ENCODE results near the gene IPO5.

The IPO5 gene

GRCh38 chr13:97953376-97953970 is at the start of gene IPO5:
IPO5 (plus strand) TSS chr13:97953675; CDS start chr13:97976697, 23,022 bp downstream.
- no peak for DNase-seq (ENCODE audit: low read depth in 2 of 3, low spot score in 2 of 3)

DNA sequence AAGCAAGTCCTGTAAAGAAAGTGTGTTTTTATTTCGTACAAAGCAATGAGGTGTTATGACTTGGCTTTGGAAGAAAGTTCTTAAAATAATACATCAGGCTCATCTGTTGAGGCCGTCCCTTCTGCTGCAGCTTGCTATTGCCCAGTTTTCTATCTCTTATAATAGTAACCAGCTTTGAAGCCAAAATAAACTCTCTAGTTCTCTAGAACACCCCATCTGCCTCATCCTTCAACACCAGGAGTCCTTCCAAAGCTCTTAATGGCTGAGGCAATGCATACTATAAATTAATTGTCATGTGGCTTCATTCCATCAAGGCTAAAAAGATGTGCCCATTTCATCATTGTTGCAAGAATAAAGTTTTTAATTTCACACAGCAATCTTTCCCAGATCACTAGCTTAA is 49.4 kb upstream of the IPO5 start:
- DNase-seq (ENCODE audit: low read depth in 2 of 3, low spot score in 2 of 3): no peak

DNA sequence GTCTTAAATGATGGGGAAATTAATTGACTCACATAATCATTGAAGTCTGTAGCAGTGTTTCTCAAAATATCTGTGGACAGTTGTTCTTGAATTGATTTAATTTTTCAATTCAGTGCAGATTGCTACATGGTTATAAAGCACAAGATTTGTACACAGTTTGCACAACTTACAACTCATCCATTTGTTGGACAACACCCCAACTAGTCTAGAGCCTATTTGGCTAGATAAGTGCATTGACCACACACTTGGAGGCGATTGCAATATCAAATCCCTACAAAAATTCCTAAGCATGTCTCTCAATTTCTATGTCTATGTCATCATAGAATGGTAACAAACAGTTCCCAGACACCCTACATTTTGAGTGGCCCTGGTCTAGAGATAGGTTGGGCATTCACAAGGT is 48.0 kb upstream of the IPO5 start:
- DNase-seq (ENCODE audit: low read depth in 2 of 3, low spot score in 2 of 3): no peak

DNA sequence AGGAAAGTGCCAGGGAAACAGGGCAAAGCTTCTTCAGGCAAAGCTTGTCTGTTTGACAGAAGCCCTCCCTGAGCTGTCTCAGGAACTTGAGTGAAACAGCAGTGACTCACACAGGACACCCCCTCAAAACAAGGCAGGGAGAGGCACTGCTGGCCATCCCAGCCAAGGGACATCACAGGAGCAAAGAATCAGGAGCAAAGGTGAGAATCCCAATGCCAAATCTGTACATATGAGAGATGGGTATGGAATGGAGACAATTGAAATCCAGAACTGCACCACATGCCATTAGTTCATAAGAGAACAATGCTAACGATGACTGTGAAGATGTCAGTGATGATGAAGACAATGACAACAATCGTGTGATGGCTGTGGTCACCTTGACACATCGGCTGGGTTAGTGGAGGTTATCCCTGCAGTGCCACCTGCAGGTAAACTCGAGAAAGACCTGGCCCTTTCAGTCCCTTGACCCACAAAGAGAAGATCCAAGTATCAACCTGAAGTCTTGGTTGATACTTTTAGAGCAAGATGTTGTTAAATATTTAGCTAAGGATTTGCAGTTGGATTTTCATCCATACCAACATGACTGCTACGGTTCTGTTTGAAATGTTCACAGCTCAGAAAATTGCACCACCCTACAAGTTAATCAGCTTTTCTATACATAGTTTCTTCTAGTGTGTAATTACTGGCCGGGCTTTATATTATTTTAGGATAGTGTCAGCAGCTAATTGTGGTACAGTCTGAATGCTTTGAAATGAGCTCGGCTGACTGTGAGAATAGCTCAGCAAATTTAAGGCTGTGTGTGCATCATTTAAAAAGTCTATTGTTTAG is 42.0 kb upstream of the IPO5 start:
- no peak for DNase-seq (ENCODE audit: low read depth in 2 of 3, low spot score in 2 of 3)

- no peak for DNase-seq (ENCODE audit: low read depth in 2 of 3, low spot score in 2 of 3)
These were observed 41.3 kb upstream of the IPO5 start for GRCh38 chr13:97912139-97912535.

DNA sequence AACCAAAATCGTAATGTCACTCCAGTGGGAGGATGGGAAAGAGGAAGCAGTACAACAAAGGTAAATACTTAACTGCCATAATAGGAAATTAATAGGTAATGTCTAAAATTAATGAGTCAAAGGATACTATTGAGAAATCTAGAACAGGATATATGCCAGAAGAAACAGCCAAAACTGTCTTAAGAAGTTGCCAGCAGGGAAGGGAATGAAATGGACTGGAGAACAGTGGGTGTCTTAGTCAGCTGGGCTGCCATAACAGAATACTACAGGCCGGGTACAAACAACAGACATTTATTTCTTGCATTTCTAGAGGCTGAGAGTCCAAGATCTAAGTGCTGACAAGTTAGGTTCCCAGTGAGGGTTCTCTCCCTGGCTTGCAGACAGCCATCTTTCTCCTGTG is 40.3 kb upstream of the IPO5 start:
- no peak for DNase-seq (ENCODE audit: low read depth in 2 of 3, low spot score in 2 of 3)

DNA sequence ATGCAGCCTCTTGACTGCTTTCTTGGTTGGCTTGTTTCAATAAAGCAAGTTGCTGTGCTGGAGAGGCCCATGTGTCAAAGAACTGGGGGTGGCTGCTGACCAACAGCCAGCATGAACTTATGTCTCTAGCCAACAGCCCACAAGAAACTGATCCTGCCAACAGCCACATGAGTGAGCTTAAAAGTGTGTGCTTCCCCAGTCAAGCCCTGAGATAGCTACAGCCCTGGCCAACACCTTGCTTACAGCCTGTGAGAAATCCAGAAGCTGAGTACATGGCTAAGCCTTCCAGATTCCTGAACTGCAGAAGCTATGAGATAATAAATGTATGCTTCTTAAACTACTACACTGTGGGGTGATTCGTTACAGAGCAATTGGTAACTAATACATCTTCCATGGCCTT is 38.9 kb upstream of the IPO5 start:
- DNase-seq (ENCODE audit: low read depth in 2 of 3, low spot score in 2 of 3): no peak

GRCh38 chr13:97921176-97921816 is 32.2 kb upstream of the IPO5 start:
- no peak for DNase-seq (ENCODE audit: low read depth in 2 of 3, low spot score in 2 of 3)

- DNase-seq (ENCODE audit: low read depth in 2 of 3, low spot score in 2 of 3): no peak
These were observed 25.2 kb upstream of the IPO5 start for GRCh38 chr13:97928301-97928700.

DNA sequence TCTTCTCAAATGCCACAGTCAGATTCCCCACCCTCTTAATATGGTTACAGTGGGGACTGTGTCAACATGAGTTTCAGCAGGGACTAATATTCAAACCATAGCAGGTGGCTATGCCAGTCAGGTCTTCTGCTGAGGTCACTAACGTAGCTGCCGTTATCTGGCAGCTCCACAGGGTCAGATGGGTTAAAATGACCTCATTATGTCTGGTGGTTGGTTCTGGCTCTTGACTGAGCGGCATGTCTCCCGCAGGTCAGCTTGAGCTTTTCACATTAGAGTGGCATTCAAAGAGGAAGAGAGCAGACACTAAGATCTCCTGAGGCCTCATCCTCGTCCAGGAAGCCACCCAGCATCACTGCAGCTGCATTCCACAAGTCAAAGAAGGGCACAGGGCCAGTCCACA is 21.4 kb upstream of the IPO5 start:
- no peak for DNase-seq (ENCODE audit: low read depth in 2 of 3, low spot score in 2 of 3)

DNA sequence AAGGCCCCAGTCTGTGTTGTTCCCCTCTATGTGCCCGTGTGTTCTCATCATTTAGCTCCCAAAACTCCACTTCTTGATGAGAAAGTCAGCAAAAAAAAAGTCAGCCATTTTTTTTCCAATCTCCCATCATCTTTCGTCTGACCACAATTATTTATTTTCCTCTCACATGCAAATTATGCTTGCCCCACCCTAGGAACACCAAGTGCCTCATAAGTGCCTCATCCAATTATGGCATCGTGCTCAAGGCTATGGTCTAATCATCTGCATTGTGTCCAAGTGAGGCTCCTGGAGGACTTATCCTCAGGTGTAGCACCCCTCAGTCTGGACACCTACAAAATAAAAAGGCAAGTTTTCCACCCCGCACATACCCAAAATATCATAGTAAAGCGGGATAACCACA is 20.8 kb upstream of the IPO5 start:
- DNase-seq (ENCODE audit: low read depth in 2 of 3, low spot score in 2 of 3): no peak

DNA sequence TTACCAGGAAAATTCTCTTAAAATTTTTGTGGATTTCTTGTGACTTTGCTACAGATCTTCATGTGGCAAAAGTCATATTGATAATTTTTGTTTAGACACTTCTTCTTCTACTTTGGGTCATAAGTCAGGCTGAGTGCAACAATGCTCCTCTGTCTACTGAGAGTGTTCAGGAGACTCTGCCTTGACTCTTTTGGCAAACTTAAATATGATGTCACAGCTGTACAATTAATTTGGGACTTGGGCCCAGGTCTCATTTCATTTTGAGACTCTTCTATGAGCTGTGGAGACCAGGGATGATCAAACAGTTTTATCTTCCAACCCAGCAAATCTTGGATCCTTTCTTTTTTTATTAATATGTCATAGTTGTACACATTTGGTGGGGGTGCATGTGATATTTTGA is 19.7 kb upstream of the IPO5 start:
- no peak for DNase-seq (ENCODE audit: low read depth in 2 of 3, low spot score in 2 of 3)

GRCh38 chr13:97934590-97934989 is 18.9 kb upstream of the IPO5 start:
- DNase-seq (ENCODE audit: low read depth in 2 of 3, low spot score in 2 of 3): no peak

- DNase-seq (ENCODE audit: low read depth in 2 of 3, low spot score in 2 of 3): no peak
These were observed 18.4 kb upstream of the IPO5 start for GRCh38 chr13:97935071-97935470.

DNA sequence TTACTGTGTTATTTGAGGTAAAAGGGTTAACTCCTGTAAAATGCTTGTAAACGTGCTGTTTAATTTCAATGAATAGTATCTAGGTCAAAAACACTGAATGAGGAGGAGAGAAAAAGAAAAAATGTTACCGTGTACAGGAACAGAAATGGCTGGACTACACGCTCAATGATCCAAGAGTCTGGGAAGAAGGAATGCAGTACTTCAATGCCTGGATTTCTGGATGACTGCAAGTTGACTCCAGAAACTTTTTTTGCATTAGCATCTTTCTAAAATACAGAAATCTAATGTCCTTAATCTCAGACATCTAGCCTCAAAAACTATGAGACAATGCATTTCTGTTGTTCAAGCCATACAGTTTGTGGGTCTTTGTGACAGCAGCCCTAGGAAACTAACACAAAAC is 17.4 kb upstream of the IPO5 start:
- no peak for DNase-seq (ENCODE audit: low read depth in 2 of 3, low spot score in 2 of 3)

- DNase-seq (ENCODE audit: low read depth in 2 of 3, low spot score in 2 of 3): no peak
These were observed 14.6 kb upstream of the IPO5 start for GRCh38 chr13:97938706-97939475.

- no peak for DNase-seq (ENCODE audit: low read depth in 2 of 3, low spot score in 2 of 3)
These were observed 9.0 kb upstream of the IPO5 start for GRCh38 chr13:97944396-97945029.

- no peak for DNase-seq (ENCODE audit: low read depth in 2 of 3, low spot score in 2 of 3)
These were observed 8.1 kb upstream of the IPO5 start for GRCh38 chr13:97945342-97945741.

DNA sequence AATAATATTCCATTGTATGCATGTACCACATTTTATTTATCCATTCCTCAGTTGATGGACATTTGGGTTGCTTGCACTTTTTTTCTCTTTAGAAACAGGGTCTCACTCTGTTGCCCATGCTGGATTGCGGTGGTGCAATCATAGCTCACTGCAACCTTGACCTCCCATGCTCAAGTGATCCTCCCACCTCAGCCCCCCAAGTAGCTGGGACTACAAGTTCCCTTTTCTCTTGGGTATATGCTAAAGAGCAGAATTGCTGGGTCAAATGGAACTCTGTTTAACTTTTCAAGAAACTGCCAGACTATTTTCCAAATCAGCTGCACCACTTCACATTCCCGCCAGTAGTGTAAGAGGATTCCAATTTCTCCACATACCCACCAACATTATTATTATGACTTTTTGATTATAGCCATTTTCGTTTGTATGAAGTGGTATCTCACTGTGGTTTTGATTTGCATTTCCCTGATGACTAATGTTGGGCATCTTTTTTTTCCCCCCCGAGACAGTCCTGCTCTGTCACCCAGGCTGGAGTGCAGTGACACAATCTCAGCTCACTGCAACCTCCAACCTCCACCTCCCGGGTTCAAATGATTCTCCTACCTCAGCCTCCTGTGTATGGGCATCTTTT is 7.6 kb upstream of the IPO5 start:
- no peak for DNase-seq (ENCODE audit: low read depth in 2 of 3, low spot score in 2 of 3)

GRCh38 chr13:97946951-97947588 is 6.4 kb upstream of the IPO5 start:
- no peak for DNase-seq (ENCODE audit: low read depth in 2 of 3, low spot score in 2 of 3)

Data from activated CD8-positive, alpha-beta memory T cell treated with anti-CD3 and anti-CD28 coated beads for 48 hours (primary cell).